RPMI8226 (cell line): ENCODE data around the gene SEPHS1.
"Not testable (repeated sequence)": the region's sequence is repeated elsewhere in the genome, so short reads cannot be mapped to it uniquely, and the experiment has no call there.

Experiments used
- DNase-seq: peaks from one replicate; pipeline ENCODE4 v3.0.0-alpha.2; 2015

The SEPHS1 gene, protein sequence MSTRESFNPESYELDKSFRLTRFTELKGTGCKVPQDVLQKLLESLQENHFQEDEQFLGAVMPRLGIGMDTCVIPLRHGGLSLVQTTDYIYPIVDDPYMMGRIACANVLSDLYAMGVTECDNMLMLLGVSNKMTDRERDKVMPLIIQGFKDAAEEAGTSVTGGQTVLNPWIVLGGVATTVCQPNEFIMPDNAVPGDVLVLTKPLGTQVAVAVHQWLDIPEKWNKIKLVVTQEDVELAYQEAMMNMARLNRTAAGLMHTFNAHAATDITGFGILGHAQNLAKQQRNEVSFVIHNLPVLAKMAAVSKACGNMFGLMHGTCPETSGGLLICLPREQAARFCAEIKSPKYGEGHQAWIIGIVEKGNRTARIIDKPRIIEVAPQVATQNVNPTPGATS

DNA sequence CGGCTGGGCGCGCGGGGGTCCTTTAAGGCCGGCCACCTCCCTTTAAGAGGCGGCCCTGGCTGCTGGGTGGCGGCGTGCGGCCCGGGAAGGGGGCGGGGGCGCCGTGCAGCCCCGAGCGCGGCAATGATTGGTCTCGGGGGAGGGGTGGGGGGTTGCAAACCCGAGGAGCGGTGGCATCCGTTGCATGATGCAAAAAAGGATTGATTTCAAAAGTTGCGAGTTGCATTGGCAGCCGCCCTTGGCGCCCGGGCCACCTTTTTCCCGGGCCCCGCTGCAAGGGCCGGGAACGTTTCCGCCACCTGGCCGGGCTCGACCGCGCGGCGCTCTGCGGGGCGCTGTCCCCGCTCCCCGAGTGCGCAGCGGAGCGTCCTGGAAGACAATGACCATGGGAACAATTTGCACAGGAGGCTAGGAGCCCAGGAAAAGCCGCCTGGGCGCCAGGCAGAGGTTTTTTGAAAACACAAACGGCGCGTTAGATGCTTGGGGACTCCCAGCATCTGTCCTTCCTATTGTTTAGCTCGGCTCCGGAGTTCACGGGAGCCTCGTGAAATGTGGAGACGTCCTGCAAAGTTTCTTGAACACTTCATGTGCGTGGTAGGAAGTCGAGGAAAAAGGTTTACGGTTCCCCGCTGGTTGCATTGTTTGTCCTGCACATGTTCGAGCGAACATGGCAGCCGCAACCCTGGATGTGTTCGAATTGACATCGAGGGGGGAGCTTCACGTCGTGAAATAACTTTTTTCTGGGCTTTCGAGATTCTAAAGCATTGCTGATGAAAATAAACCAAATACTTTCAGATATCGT, at the start of gene SEPHS1:
Gene SEPHS1, minus strand, starts transcription at position 78 of the 802 bp plus-strand sequence. CDS start 3,343 bp downstream, outside the sequence.
- peak; percentile 86 for DNase-seq

DNA sequence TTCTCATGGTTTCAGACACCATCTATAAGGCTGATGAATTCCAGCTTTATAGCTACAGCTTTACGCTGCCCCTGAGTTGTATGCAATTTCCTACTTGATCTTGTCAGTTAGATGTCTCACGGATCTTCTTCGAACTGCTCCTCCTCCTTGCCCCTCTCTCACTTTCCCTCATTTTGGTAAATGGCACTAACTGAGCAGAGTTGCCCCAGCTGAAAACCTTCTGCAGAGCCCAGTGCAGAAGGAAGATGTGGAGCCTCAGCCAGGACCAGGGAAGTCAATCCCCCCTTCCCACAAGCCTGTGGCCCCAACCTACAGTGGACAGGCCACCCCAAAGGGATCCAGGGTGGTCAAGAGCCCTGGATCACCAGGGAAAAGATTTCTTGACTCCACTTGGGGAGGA, 49.0 kb upstream of the SEPHS1 start:
- DNase-seq: no peak

DNA sequence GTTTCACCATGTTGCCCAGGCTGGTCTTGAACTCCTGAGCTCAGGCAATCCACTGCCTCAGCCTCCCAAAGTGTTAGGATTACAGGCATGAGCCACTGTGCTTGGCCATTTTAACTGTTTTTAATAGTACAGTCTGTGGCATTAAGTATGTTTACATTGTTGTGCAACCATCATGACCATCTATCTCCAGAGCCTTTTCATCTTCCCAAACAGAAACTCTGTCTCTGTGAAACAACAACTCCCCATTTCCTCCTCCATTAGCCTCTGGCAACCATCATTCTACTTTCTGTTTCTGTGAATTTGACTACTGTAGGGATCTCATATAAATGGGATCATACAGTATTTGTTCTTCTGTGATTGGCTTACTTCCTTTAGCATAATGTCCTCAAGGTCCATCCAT, 48.3 kb upstream of the SEPHS1 start:
- DNase-seq: no peak

DNA sequence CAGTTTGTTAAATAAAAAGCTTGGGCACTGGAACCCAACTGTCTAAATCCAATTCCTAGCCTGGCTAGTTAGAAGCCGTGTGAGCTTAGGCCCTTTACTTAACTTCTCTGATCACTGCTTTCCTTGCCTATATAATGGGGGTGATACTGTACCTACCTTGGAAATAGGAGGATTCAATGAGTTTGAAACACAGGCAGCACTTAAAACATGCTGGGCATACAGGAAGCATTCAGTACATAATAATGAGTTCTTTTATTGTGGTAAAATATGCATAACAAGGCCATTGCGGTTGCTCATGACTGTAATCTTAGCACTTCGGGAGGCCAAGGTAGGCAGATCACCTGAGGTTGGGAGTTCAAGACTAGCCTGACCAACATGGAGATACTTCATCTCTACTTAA, 47.4 kb upstream of the SEPHS1 start:
- DNase-seq: no peak

DNA sequence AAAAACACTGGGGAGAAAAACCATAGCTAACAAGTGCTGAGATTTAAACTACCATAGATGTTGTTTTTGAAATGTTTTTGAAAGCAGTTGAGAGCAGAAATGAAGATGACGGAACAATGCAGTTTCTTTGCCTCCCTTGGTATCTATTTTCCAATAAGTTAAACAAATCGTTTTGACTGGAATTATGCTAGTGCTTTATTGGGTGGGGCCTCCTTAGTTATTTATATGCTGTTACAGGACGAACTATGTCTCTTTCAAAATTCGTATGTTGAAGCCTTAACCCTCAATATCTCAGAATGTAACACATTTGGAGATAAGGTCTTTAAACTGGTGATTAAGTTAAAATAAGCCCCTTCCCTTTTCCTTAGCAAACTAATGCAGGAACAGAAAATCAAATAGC, 45.5 kb upstream of the SEPHS1 start:
- DNase-seq: no peak

DNA sequence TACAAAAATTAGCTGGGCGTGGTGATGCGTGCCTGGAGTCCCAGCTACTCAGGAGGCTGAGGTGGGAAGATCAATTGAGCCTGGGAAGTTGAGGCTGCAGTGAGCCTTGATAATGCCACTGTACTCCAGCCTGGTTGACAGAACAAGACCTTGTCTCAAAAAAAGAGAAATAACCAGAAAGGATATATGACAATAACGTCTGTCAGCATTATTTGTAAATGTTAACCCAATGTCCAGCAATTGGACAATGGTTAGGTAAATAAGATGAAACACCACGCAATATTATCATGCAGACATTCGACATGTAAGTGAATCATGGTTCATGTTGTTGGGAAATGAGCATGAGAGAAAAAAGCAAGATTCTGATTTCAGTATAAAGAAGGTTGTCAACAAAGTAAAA, 44.6 kb upstream of the SEPHS1 start:
- no peak for DNase-seq

DNA sequence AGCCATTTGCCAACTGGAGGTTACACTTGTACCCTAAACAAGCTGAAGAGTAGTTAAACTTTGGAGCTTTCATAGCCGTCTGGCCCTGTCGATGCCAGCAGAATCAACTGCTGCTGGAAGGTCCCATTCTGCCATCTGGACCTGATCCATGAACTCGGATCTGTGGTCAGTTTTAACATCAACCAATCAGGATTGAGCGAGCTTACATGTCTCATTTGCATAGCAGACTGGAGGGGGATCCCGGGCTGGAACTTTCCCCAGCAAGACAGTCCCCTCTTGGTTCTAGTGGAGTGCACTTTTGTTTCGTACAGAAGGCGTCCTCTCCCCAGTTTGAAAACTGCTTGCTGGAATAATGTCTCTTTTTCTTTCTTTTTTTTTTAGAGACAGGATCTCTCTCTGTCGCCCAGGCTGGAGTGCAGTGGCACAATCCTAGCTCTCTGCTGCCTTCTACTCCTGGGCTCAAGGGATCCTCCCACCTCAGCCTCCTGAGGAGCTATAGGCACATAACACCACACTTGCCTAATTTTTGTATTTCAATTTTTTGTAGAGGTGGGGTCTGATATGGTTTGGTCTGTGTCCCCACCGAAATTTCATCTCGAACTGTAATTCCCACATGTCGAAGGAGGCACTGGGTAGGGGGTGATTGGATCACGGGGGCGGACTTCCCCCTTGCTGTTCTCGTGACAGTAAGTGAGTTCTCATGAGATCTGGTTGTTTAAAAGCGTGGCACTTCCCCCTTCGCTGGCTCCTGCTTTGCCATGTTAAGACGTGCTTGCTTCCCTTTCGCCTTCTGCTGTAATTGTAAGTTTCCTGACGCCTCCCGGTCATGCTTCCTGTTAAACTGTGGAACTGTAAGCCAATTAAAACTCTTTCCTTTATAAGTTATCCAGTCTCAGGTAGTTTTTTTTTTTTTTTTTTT, 42.8 kb upstream of the SEPHS1 start:
- DNase-seq: no peak

DNA sequence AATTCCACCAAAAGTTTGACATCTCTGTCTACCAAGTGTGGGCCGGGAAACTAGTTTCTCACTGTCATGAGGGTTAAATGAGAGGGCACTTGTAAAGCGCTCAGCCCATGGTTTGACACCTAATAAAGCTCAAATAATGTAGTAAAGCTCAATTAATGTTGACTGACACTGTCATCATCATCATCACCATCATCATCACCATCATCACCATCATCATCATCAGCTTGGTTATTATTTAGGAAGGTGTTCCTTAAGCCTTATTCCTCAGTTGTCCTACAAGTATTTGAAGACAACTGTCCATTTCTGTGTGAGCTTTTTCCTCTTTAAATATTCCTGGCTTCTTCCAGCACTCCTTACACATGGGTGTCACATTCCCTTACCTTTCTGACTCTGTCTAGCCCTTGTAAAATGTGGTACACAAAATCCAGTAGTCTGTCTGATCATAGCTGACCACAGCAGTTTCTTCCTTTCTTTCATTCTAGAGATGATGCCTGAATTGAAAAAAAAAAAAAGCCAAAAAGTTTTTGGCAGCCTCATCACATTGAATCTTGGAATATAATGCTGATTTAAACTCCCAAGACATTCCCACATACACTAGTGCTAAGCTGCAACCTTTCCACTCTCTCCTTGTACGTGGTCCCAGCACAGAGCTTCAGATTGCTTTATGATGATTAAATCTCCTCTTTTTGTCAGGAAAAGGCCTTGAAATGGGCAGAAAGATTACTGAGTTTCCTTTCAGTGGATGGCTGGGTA, 40.6 kb upstream of the SEPHS1 start:
- no peak for DNase-seq

DNA sequence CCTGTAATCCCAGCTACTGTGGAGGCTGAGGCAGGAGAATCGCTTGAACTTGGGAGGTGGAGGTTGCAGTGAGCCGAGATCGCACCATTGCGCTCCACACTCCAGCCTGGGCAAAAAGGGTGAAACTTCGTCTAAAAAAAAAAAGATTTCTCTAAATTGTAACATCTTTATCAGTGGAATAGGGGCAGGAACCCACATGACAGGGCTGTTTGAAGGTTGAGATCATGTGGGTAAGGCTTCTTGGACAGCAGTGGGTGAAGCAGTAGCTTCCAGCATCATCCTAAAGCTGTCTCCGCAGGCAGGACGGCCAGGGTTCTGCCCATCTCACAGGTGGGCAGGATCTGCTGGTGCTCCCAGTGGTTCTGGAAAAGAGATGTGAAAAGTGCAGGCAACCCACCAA, 37.9 kb upstream of the SEPHS1 start:
- DNase-seq: no peak

DNA sequence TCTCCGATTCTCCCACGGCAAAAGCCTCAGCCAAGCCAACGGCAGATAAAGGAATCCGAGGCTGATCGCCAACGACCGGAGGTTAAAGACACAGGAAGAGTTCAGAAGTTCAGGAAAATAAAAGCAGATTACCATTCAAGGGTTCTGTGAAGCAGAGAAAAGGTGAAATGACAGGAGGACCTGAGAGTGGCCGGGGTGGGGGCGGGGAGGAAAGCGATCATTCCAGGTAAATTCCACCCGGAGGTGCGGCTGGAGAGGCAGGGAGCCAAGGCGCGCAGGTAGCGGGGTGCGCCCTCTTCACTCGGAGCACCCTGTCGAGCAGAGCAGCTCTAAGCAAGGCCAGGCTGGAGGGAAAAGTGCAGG, 35.3 kb upstream of the SEPHS1 start:
- no peak for DNase-seq

DNA sequence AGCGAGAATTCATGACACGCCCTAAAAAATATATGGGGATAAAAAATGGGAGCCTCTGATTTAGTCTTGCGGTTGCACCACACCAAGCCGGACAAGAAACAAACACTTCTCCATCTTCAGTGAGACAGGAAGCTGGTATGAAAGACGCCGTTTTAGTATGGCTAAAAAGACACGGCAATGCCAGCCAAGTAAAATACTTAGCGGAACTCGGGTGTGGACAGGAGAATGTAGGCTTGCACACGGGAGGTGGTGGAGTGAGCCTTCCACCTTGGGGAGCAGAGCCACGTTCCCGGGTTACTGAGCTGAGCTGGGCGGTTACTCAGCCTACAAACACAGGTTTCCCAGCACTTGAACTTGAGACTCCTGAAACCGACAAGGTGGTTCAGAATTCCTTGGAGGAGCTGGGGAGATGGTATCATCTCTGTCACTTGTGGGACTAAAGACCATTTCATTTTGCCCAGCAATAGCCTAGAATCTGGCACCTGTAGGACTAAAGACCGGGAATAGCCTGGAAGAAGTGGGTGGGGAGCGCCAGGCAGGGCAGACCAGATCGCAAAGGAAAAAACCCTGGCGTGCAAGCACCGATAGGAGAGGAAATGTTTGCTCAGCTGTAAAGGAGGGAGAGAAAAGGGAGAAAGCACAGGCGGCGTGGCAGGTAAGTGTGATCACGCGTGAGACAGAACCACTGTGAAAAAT, 34.8 kb upstream of the SEPHS1 start:
- DNase-seq: peak; percentile 9

DNA sequence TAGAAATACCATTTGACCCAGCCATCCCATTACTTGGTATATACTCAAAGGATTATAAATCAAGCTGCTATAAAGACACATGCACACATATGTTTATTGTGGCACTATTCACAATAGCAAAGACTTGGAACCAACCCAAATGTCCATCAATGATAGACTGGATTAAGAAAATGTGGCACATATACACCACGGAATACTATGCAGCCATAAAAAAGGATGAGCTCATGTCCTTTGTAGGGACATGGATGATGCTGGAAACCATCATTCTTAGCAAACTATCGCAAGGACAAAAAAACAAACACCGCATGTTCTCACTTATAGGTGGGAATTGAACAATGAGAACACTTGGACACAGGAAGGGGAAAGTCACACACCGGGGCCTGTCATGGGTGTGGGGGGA, 31.0 kb upstream of the SEPHS1 start:
- not testable (repeated sequence) for DNase-seq

DNA sequence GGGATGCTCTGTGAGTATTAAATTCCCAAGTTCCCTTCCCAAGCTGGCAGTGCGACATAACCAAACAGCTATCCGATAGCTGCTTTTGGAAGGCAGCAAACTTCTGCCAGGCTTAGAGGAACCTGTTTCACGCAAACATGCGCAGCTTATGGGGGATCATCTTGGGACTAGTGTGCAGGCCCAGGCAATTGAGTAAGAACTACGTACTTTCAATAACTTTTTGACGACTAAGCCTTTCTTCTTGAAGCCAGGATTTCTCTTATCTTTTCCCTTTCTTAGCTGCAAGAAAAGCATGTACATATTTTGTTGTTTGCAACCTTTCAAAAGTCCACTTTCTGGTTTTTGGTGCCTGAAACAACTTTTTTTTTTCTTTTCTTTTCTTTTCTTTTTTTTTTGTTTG, 28.7 kb upstream of the SEPHS1 start:
- DNase-seq: no peak

DNA sequence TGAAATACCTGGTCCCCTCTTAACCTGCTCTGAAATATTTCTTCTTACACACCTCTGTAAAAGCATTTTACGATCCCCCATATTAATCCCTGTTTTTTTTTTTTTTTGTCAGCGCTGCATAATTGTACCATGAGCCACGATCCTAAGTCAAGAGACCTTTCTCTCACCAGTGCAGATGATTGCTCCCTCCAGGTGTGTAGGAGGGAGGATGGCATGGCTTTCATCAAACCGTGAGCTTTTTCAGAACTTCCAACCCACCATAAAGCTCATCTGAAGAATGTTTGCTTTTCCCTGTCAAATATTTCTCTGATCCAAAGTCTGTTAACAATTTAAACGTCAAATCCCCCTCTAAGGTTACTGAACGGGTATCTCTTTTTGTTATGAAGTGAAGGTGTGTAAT, 28.2 kb upstream of the SEPHS1 start:
- no peak for DNase-seq

DNA sequence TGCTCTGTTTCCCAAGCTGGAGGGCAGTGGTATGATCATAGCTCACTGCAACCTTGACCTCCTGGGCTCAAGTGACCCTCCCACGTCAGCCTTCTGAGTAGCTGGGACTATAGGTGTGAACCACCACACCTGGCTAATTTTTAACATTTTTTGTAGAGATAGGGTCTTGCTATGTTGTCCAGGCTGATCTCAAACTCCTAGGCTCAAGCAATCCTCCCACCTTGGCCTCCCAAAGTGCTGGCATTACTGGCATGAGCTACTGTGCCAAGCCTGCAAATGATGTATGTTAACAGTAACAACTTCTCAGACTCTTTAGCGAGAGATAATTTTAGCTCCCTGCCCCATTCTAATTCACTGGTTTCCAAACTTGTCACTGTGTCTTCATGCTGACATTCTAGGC, 27.7 kb upstream of the SEPHS1 start:
- DNase-seq: no peak

DNA sequence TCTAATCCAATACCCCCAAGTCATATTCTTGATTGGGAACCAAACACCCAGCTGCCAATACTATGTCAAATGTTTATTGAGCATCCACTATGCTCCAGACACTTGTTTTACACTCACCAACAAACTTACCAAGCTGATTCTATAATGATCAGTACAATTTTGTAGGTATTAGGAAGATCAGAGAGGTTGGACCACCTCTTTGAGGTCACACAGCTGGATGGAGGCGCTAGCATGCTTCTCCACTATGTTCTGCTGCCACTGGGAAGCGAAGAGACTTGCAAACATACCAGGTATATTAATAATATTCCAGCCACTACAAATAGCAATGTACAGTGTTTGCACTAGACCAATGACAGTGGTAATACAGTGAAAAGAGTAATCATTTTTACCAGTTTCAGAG, 25.6 kb upstream of the SEPHS1 start:
- no peak for DNase-seq

DNA sequence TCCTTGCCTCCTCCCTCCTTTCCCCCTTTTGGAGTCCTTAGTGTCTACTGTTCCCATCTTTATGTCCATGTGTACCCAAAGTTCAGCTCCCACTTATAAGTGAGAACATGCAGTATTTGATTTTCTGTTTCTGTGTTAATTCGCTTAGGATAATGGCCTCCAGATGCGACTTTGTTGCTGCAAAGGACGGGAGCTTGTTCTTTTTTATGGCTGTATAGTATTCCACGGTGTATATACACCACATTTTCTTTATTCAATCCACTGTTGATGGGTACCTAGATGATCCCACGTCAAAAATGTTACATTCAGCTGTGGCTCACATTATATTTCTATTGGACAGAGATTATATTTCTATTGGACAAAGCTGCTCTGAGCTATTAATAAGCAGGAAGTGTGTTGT, 24.4 kb upstream of the SEPHS1 start:
- DNase-seq: no peak

DNA sequence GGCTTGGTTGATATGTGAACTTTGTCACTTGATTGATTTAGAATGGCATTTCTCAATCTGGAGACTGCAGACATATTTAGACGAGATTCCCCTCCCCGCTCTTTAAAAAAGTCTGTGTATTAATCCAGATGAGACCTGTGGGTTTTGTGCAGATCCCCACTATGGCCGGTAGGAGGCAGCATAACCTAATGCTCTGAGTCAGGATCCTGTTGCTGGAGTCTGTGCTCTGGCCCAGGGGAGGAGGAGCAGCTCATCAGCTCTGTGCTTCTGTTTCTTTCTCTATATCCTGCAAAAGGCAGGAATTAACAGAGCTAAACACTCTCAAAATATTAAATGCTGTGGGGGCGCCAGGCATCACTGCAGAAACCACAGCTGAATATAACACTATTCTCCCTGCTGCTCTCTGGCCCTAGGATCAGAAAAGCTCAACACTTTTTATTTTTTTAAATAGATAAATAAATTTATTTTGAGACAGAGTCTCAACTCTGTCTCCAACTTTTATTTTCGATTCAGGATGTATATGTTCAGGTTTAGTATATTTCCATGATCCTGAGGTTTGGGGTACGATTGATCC, 23.9 kb upstream of the SEPHS1 start:
- peak; percentile 78 for DNase-seq

DNA sequence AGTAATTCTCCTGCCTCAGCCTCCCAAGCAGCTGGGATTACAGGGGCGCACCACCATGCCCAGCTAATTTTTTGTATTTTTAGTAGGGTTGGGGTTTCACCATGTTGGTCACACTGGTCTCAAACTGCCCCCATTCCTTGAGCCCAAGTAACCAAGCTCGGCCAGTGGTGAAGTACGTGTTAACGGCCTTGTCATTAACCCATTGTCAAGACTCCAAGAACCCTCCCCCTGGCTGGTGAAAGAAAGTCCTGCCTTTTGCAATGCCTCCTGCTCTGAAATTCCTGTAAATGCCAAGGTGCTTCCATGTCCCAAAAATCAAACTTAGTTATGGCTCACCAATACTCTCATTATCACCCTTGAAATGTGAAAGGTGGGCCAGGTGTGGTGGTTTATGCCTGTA, 18.8 kb upstream of the SEPHS1 start:
- no peak for DNase-seq

DNA sequence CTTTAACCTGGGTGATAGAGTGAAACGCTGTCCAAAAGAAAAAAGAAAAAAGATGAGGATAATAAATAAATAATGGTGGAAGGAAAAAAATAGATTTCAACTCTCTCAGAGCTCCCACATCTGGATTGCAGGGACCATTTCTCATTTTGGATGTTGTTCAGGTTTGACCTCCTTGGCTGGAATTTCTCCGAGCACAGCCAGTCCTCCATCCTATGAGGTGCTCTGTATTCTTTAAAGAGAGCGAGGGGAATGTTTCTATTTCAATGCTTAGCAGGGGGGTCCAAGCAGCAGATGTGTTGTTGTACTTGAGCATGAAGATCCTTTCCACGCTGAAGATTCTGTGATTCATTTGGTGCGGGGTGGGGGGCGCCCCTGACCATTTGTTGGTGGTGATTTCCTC, 17.7 kb upstream of the SEPHS1 start:
- no peak for DNase-seq

DNA sequence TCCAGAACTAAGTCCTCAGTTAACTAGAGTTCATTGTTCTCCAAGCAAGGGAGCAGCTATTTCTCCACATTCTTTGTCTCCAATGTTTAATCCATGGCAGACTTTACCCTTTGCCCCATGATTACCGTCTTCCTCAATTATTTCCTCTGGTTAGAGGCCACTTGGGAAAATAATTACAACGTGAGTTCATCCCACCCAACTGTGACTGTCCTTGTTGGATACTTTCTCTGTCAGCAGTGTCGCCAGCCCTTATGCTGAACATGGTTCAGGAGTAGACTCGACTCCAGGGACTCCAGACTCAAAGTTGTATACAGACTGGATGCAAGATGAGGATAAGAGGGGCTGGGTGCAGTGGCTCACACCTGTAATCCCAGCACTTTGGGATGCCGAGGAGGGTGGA, 17.1 kb upstream of the SEPHS1 start:
- no peak for DNase-seq

DNA sequence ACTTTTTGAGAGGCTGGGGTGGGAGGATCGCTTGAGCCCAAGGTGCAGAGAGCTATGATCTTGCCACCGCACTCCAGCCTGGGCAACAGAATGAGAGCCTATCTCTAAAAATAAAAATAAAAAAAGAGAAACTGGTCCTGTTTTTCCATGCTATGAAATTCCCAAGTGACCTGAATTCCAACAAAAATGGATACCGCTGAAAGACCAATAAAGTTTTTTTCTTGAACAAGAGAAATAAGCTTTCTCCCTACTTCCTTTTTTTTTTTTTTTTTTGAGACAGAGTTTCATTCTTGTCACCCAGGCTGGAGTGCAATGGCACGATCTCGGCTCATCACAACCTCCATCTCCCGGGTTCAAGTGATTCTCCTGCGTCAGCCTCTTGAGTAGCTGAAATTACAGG, 12.5 kb upstream of the SEPHS1 start:
- no peak for DNase-seq
